GM23338 (cell line): ENCODE data around the gene EPHB3. TPM values are rescaled to one million over a fixed set of nuclear protein-coding genes. Genes with fewer than 3 reads are reported as not detected.

Experiments used
- ATAC-seq: fragments of 200-7000 bp; cut with Tn5 transposase; 3 replicates; pipeline ENCODE4 v1.9.1; 2020
- DNase-seq: peaks from one replicate; pipeline ENCODE4 v3.0.0-alpha.2; 2015; ENCODE audit warnings: low spot score
- H2AFZ ChIP-seq: fragments of 200-600 bp; sonication (generic); 2 replicates; pipeline ENCODE4 v1.8.0; 2016; ENCODE audit warnings: antibody characterized with exemption, mild to moderate bottlenecking, moderate library complexity
- H3F3A ChIP-seq: fragments of 200-600 bp; sonication (generic); replicated peaks from 2 replicates; pipeline ENCODE4 v1.8.0; 2017; ENCODE audit warnings: antibody characterized with exemption, mixed run types, low read depth
- H3K27ac ChIP-seq: fragments of 200-600 bp; sonication (generic); 2 replicates; pipeline ENCODE4 v1.6.1; 2016; ENCODE audit warnings: low read depth
- H3K27me3 ChIP-seq: fragments of 200-600 bp; sonication (generic); 2 replicates; pipeline ENCODE4 v1.8.0; 2016; ENCODE audit warnings: mild to moderate bottlenecking, mixed run types, moderate library complexity; ENCODE audit not compliant: insufficient read depth
- H3K36me3 ChIP-seq: fragments of 200-600 bp; sonication (generic); 2 replicates; pipeline ENCODE4 v1.8.0; 2016; ENCODE audit warnings: mild to moderate bottlenecking; ENCODE audit not compliant: insufficient read depth
- H3K4me1 ChIP-seq: fragments of 200-600 bp; sonication (generic); 2 replicates; pipeline ENCODE4 v1.8.0; 2016; ENCODE audit warnings: mild to moderate bottlenecking, moderate library complexity; ENCODE audit not compliant: insufficient read depth
- H3K4me2 ChIP-seq: fragments of 200-600 bp; sonication (generic); 2 replicates; pipeline ENCODE4 v1.7.1; 2017; ENCODE audit warnings: mixed run types
- H3K4me3 ChIP-seq: fragments of 200-600 bp; sonication (generic); 2 replicates; pipeline ENCODE4 v1.6.1; 2016; ENCODE audit warnings: mixed run types
- H3K79me2 ChIP-seq: fragments of 200-600 bp; sonication (generic); replicated peaks from 2 replicates; pipeline ENCODE4 v1.8.0; 2017; ENCODE audit warnings: mild to moderate bottlenecking; ENCODE audit not compliant: insufficient read depth
- H3K9me2 ChIP-seq: fragments of 200-600 bp; sonication (generic); 2 replicates; pipeline ENCODE4 v1.8.0; 2017; ENCODE audit not compliant: insufficient read depth
- H4K20me1 ChIP-seq: fragments of 200-600 bp; sonication (generic); replicated peaks from 2 replicates; pipeline ENCODE4 v1.8.0; 2017; ENCODE audit warnings: mild to moderate bottlenecking; ENCODE audit not compliant: insufficient read depth
- H3K27ac Mint-ChIP-seq: 2 replicates; pipeline ENCODE4 v1.8.0; 2020; ENCODE audit warnings: inconsistent platforms, mild to moderate bottlenecking, moderate library complexity, mixed read lengths
- H3K27me3 Mint-ChIP-seq: 3 replicates; pipeline ENCODE4 v1.8.0; 2022; ENCODE audit warnings: low read depth, mild to moderate bottlenecking, moderate library complexity, mixed read lengths, inconsistent platforms; ENCODE audit not compliant: insufficient read depth, poor library complexity
- H3K36me3 Mint-ChIP-seq: 3 replicates; pipeline ENCODE4 v1.8.0; 2021; ENCODE audit warnings: low read depth, mild to moderate bottlenecking, inconsistent platforms, moderate library complexity, mixed read lengths
- H3K4me1 Mint-ChIP-seq: 3 replicates; pipeline ENCODE4 v1.8.0; 2020; ENCODE audit warnings: mild to moderate bottlenecking, inconsistent platforms, mixed read lengths
- H3K4me3 Mint-ChIP-seq: 3 replicates; pipeline ENCODE4 v1.8.0; 2021; ENCODE audit warnings: moderate library complexity, mild to moderate bottlenecking, inconsistent platforms, mixed read lengths
- H3K9me3 Mint-ChIP-seq: 3 replicates; pipeline ENCODE4 v1.8.0; 2020; ENCODE audit warnings: moderate library complexity, mild to moderate bottlenecking, inconsistent platforms, mixed read lengths
- ETS1 ChIP-seq: IDR thresholded peaks from 2 replicates; pipeline ENCODE4 v1.6.1; 2016; ENCODE audit warnings: antibody characterized with exemption
- EZH2 ChIP-seq: fragments of 200-600 bp; sonication (generic); IDR thresholded peaks from one replicate; pipeline ENCODE4 v1.8.0; 2017; ENCODE audit warnings: antibody characterized with exemption, mild to moderate bottlenecking, low read depth; ENCODE audit not compliant: unreplicated experiment
- EZH2phosphoT487 ChIP-seq: fragments of 200-600 bp; sonication (generic); IDR thresholded peaks from one replicate; pipeline ENCODE4 v1.8.1; 2018; ENCODE audit warnings: antibody characterized with exemption; ENCODE audit not compliant: unreplicated experiment
- NANOG ChIP-seq: IDR thresholded peaks from 2 replicates; pipeline ENCODE4 v1.6.1; 2016; ENCODE audit warnings: antibody characterized with exemption, borderline replicate concordance
- REST ChIP-seq: IDR thresholded peaks from one replicate; pipeline ENCODE4 v1.6.1; 2018; ENCODE audit warnings: antibody characterized with exemption; ENCODE audit not compliant: unreplicated experiment
- polyA plus RNA-seq: library from polyadenylated mRNA; unstranded; fragments of >200 nt; fragmentation: Nextera tagmentation; extraction: Ambion mirVana; gene quantifications from 2 replicates; pipeline ENCODE4 v1.2.1, GENCODE V29; 2016
- total RNA-seq: library from RNA; depleted of rRNA; stranded (reverse); fragments of >200 nt; shearing (Covaris generic); gene quantifications from 2 replicates; pipeline ENCODE4 v1.2.3, GENCODE V29; 2014

The EPHB3 gene
- total and polyA plus RNA-seq, 2 experiments from 2014 or later = 0.57 to 2.0 TPM

GRCh38 chr3:184603151-184604030 is 41.8 kb downstream of the EPHB3 start:
- H3K36me3 Mint-ChIP-seq = no peaks in the 10 kb centered on the region
- peaks cover 31% of the 10 kb centered on the region for H3K4me1 ChIP-seq
- no peak overlapping the region for H3K27ac Mint-ChIP-seq
- H3K9me3 Mint-ChIP-seq = no peaks in the 10 kb centered on the region; the same call in 2 of the 3 replicates
- TF ChIP-seq REST (no peak), NANOG (no peak), EZH2 (peak; percentile 92)
- peak overlapping the region; percentile 93 for H3K4me2 ChIP-seq
- H3F3A ChIP-seq = peaks cover 23% of the 10 kb centered on the region
- H3K27me3 Mint-ChIP-seq = peaks cover 69% of the 10 kb centered on the region
- peaks cover 98% of the 10 kb centered on the region for H3K27me3 ChIP-seq
- no peaks in the 10 kb centered on the region for H3K9me2 ChIP-seq
- no peaks in the 10 kb centered on the region for H3K36me3 ChIP-seq
- H2AFZ ChIP-seq = peak overlapping the region; percentile 94
- H4K20me1 ChIP-seq = peaks cover 6% of the 10 kb centered on the region; the same call in 1 of the 2 replicates
- ATAC-seq = no peak; the same call in 1 of the 3 replicates
- peak overlapping the region; percentile 72 for H3K4me3 ChIP-seq
- H3K27ac ChIP-seq = no peak overlapping the region
- H3K4me3 Mint-ChIP-seq = peak overlapping the region; percentile 77
- H3K79me2 ChIP-seq = no peaks in the 10 kb centered on the region
- DNase-seq = no peak
- peaks cover 32% of the 10 kb centered on the region for H3K4me1 Mint-ChIP-seq

GRCh38 chr3:184604039-184604601 is 42.5 kb downstream of the EPHB3 start:
- Mint-ChIP-seq H3K27ac (no peak overlapping the region), H3K27me3 (peaks cover 68% of the 10 kb centered on the region), H3K9me3 (no peaks in the 10 kb centered on the region; the same call in 2 of the 3 replicates), H3K36me3 (no peaks in the 10 kb centered on the region), H3K4me1 (peaks cover 32% of the 10 kb centered on the region), H3K4me3 (peak overlapping the region; percentile 77)
- peak overlapping the region; percentile 94 for H2AFZ ChIP-seq
- peak overlapping the region; percentile 72 for H3K4me3 ChIP-seq
- peak; percentile 60 for DNase-seq
- peak overlapping the region; percentile 93 for H3K4me2 ChIP-seq
- peaks cover 23% of the 10 kb centered on the region for H3F3A ChIP-seq
- H3K4me1 ChIP-seq = peaks cover 31% of the 10 kb centered on the region
- H3K36me3 ChIP-seq = no peaks in the 10 kb centered on the region
- no peaks in the 10 kb centered on the region for H3K79me2 ChIP-seq
- peaks cover 6% of the 10 kb centered on the region; the same call in 1 of the 2 replicates for H4K20me1 ChIP-seq
- H3K27me3 ChIP-seq = peaks cover 100% of the 10 kb centered on the region
- TF ChIP-seq EZH2 (no peak), EZH2phosphoT487 (no peak), ETS1 (no peak)
- no peaks in the 10 kb centered on the region for H3K9me2 ChIP-seq
- no peak overlapping the region for H3K27ac ChIP-seq
- ATAC-seq = peak; percentile 34
